IMR-90 (cell line): ENCODE measurements around the gene ULK1. TPM values are rescaled to one million over a fixed set of nuclear protein-coding genes. Genes with fewer than 3 reads are reported as not detected.

Experiments
- ATAC-seq: fragments of 200-7000 bp; cut with Tn5 transposase; 2 replicates; pipeline ENCODE4 v1.9.1; 2020; ENCODE audit warnings: low read depth, mild to moderate bottlenecking, moderate library complexity
- BruUV-seq: library from RNA; stranded (reverse); fragments of 400-500 nt; replicated peaks from 2 replicates; lab custom pipeline; 2021; lab: Mats Ljungman, UMichigan
- CTCF ChIA-PET: fragments of 300-600 bp; formaldehyde crosslinking; extraction: SDS; loops from one replicate; lab custom pipeline; 2021; ENCODE audit warnings: antibody characterized with exemption; lab: Yijun Ruan, JAX
- POLR2A ChIA-PET: fragments of 300-600 bp; sonication (Branson Sonifier 250); formaldehyde crosslinking; loops from one replicate; lab custom pipeline; 2022; ENCODE audit warnings: antibody characterized with exemption; ENCODE audit not compliant: unreplicated experiment; lab: Charles Lee
- DNase-seq: peaks from one replicate; pipeline ENCODE4 v3.0.0; 2013
- H2AFZ ChIP-seq: replicated peaks from 2 replicates; pipeline ENCODE3; 2013; ENCODE audit warnings: low read length, mild to moderate bottlenecking; ENCODE audit not compliant: poor library complexity
- H2AK5ac ChIP-seq: 2 replicates; pipeline ENCODE4 v1.6.1; 2013; ENCODE audit warnings: low read depth, low read length, inconsistent platforms
- H2AK9ac ChIP-seq: replicated peaks from 2 replicates; pipeline ENCODE3; 2013; ENCODE audit warnings: mild to moderate bottlenecking, low read depth, low read length, moderate library complexity; ENCODE audit not compliant: poor library complexity
- H2BK120ac ChIP-seq: 2 replicates; pipeline ENCODE4 v1.6.1; 2013; ENCODE audit warnings: low read depth, low read length, inconsistent platforms
- H2BK15ac ChIP-seq: 3 replicates; pipeline ENCODE4 v1.6.1; 2013; ENCODE audit warnings: low read depth, low read length, inconsistent platforms
- H2BK20ac ChIP-seq: 2 replicates; pipeline ENCODE4 v1.6.1; 2013; ENCODE audit warnings: low read depth, mild to moderate bottlenecking, inconsistent platforms, low read length, moderate library complexity
- H2BK5ac ChIP-seq: 2 replicates; pipeline ENCODE4 v1.6.1; 2013; ENCODE audit warnings: mild to moderate bottlenecking, low read depth, low read length, inconsistent platforms; ENCODE audit not compliant: poor library complexity, severe bottlenecking
- H3K14ac ChIP-seq: replicated peaks from 2 replicates; pipeline ENCODE4 v1.6.1; 2013; ENCODE audit warnings: low read depth, low read length, inconsistent platforms
- H3K18ac ChIP-seq: 2 replicates; pipeline ENCODE4 v1.6.1; 2013; ENCODE audit warnings: low read depth, low read length, control low read depth
- H3K23ac ChIP-seq: 2 replicates; pipeline ENCODE4 v1.6.1; 2013; ENCODE audit warnings: low read depth, low read length, inconsistent platforms
- H3K27ac ChIP-seq: 2 replicates; pipeline ENCODE4 v1.5.1; 2013; ENCODE audit warnings: mild to moderate bottlenecking, control low read depth, low read length; ENCODE audit not compliant: insufficient read depth
- H3K27me3 ChIP-seq: 2 replicates; pipeline ENCODE4 v1.6.1; 2013; ENCODE audit warnings: low read length; ENCODE audit not compliant: control insufficient read depth, insufficient read depth
- H3K36me3 ChIP-seq: 2 replicates; pipeline ENCODE4 v1.6.1; 2013; ENCODE audit warnings: low read length, mixed read lengths; ENCODE audit not compliant: control insufficient read depth, insufficient read depth
- H3K4ac ChIP-seq: 2 replicates; pipeline ENCODE4 v1.6.1; 2013; ENCODE audit warnings: low read depth, low read length, inconsistent platforms
- H3K4me1 ChIP-seq: 2 replicates; pipeline ENCODE4 v1.6.1; 2013; ENCODE audit warnings: low read length, mixed read lengths; ENCODE audit not compliant: control insufficient read depth, insufficient read depth
- H3K4me2 ChIP-seq: 2 replicates; pipeline ENCODE4 v1.6.1; 2013; ENCODE audit warnings: low read depth, mild to moderate bottlenecking, control low read depth, low read length, moderate library complexity
- H3K4me3 ChIP-seq: 2 replicates; pipeline ENCODE4 v1.5.1; 2013; ENCODE audit warnings: low read depth, mild to moderate bottlenecking, control low read depth, low read length, moderate library complexity; ENCODE audit not compliant: insufficient read depth
- H3K56ac ChIP-seq: 2 replicates; pipeline ENCODE4 v1.6.1; 2013; ENCODE audit warnings: low read length, inconsistent platforms; ENCODE audit not compliant: insufficient read depth; ENCODE audit errors: extremely low read depth
- H3K79me1 ChIP-seq, 2 experiments: 2 replicates each; pipeline ENCODE4 v1.6.1; 2013; ENCODE audit warnings: low read length in 2 of 2, inconsistent platforms in 1 of 2, low read depth in 1 of 2
- H3K9ac ChIP-seq: 2 replicates; pipeline ENCODE4 v1.6.1; 2013; ENCODE audit warnings: low read depth, low read length, control low read depth
- H3K9me1 ChIP-seq: 2 replicates; pipeline ENCODE4 v1.6.1; 2013; ENCODE audit warnings: low read length, inconsistent platforms; ENCODE audit not compliant: insufficient read depth
- H3K9me3 ChIP-seq: 2 replicates; pipeline ENCODE4 v1.6.1; 2013; ENCODE audit warnings: low read length; ENCODE audit not compliant: control insufficient read depth, insufficient read depth
- H4K20me1 ChIP-seq: 2 replicates; pipeline ENCODE4 v1.6.1; 2013; ENCODE audit warnings: low read length, inconsistent platforms; ENCODE audit not compliant: insufficient read depth
- H4K5ac ChIP-seq: 2 replicates; pipeline ENCODE4 v1.6.1; 2013; ENCODE audit warnings: mild to moderate bottlenecking, low read depth, low read length, control low read depth
- H4K8ac ChIP-seq, 2 experiments: 2 replicates each; pipeline ENCODE4 v1.6.1; 2013; ENCODE audit warnings: low read depth in 2 of 2, low read length in 2 of 2, control low read depth in 1 of 2, inconsistent platforms in 1 of 2
- H4K91ac ChIP-seq: 2 replicates; pipeline ENCODE4 v1.6.1; 2013; ENCODE audit warnings: low read depth, low read length, inconsistent platforms; ENCODE audit not compliant: insufficient read depth
- BHLHE40 ChIP-seq: fragments of 150-350 bp; IDR thresholded peaks from 2 replicates; pipeline ENCODE4 v1.6.1; 2016; ENCODE audit warnings: mild to moderate bottlenecking, low read depth, low read length
- CEBPB ChIP-seq: IDR thresholded peaks from 2 replicates; pipeline ENCODE4 v1.6.1; 2012; ENCODE audit warnings: low read depth, low read length, improper control_type of control experiment
- CHD1 ChIP-seq: IDR thresholded peaks from 2 replicates; pipeline ENCODE4 v1.6.1; 2012; ENCODE audit warnings: low read depth, low read length, improper control_type of control experiment
- CTCF ChIP-seq: conservative IDR thresholded peaks from 2 replicates; pipeline ENCODE4 v1.5.1; 2012; ENCODE audit warnings: mild to moderate bottlenecking, low read depth, low read length, improper control_type of control experiment
- MAZ ChIP-seq: IDR thresholded peaks from 2 replicates; pipeline ENCODE4 v1.6.1; 2012; ENCODE audit warnings: low read depth, mild to moderate bottlenecking, low read length, improper control_type of control experiment, moderate library complexity, borderline replicate concordance
- MXI1 ChIP-seq: IDR thresholded peaks from 2 replicates; pipeline ENCODE4 v1.6.1; 2012; ENCODE audit warnings: low read depth, mild to moderate bottlenecking, low read length, moderate library complexity, borderline replicate concordance
- RAD21 ChIP-seq: IDR thresholded peaks from 2 replicates; pipeline ENCODE4 v1.6.1; 2012; ENCODE audit warnings: low read length, improper control_type of control experiment
- RFX5 ChIP-seq: IDR thresholded peaks from 2 replicates; pipeline ENCODE4 v1.8.0; 2012; ENCODE audit warnings: low read depth, mild to moderate bottlenecking, low read length, moderate library complexity
- WGBS, 2 experiments: methylation state at CpG; one replicate each; pipeline versions ENCODE4 v1.1.5 to v1.1.7; 2013; ENCODE audit warnings: missing lambda C conversion rate in 2 of 2; ENCODE audit not compliant: insufficient read length in 1 of 2; ENCODE audit errors: extremely low coverage in 2 of 2; 5-methylcytosine and 5-hydroxymethylcytosine counted together
- dilution Hi-C: fragments of 300-500 bp; cut with HindIII; formaldehyde crosslinking; loops from one replicate; pipeline ENCODE4 v1.14.3; 2018; ENCODE audit warnings: low sequenced_read_pairs; ENCODE audit not compliant: unreplicated experiment
- in situ Hi-C: fragments of 300-500 bp; cut with MboI; formaldehyde crosslinking; loops from 3 replicates; pipeline ENCODE4 v1.14.3; 2019; ENCODE audit warnings: low sequenced_read_pairs, inconsistent platforms, mixed read lengths
- intact Hi-C: fragments of 100-400 bp; cut with micrococcal nuclease; formaldehyde crosslinking; loops from 2 replicates; pipeline ENCODE4 v1.10.0; 2022
- polyA plus RNA-seq, 3 experiments: library from polyadenylated mRNA; depleted of rRNA; stranded (reverse); fragments of >200 nt; gene quantifications; 2 replicates each; pipeline ENCODE4 v1.2.3, GENCODE V29; 2012; ENCODE audit warnings: low replicate concordance in 1 of 3
- total RNA-seq: library from RNA; depleted of rRNA; stranded (reverse); fragments of >200 nt; gene quantifications from 2 replicates; pipeline ENCODE4 v1.2.3, GENCODE V29; 2012

ULK1 gene
- total and polyA plus RNA-seq, 2 of the 4 experiments (the other 2 are of a cell fraction) = 1.8 to 19.2 TPM

DNA sequence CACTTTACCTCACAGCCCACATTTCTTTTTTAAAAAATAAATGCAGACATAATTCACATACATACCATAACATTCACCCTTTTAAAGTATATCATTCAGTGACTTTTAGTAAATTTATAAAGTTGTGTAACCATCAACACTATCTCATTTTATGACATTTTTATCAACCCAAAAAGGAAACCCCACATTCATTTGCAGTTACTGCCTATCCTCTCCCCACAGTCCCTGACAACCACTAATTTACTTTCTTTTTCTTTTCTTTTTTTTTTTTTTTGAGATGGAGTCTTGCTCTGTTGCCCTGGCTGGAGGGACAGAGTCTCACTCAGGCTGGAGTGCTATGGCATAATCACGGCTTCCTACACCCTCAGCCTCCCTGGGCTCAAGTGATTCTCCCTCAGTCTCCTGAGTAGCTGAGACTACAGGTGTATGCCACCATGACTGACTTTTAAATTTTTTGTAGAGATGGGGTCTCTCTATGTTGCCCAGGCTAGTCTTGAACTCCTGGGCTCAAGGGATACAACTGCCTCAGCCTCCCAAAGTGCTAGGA is 53.8 kb downstream of the ULK1 start:
- Histone ChIP-seq H3K27ac (no peak overlapping the region), H3K36me3 (peaks cover 10% of the 10 kb centered on the region), H3K4me1 (peaks cover 2% of the 10 kb centered on the region), H2AK9ac (no peak overlapping the region), H3K9me1 (peaks cover 4% of the 10 kb centered on the region; the same call in 1 of the 2 replicates), H3K14ac (no peak overlapping the region), H2BK120ac (no peak overlapping the region), H3K18ac (no peak overlapping the region), H3K79me1 (peaks cover 15 to 19% of the 10 kb centered on the region in 2 experiments; a peak in 3 of 4 replicates), H3K9me3 (no peaks in the 10 kb centered on the region), H2BK20ac (no peak overlapping the region), H3K23ac (no peak overlapping the region), H4K5ac (no peak overlapping the region), H2BK15ac (no peak overlapping the region), H3K56ac (no peak overlapping the region), H4K20me1 (peaks cover 22% of the 10 kb centered on the region), H2BK5ac (no peak overlapping the region), H4K91ac (no peak overlapping the region), H4K8ac (no peak overlapping the region), H2AK5ac (no peak overlapping the region), H3K4ac (no peak overlapping the region), H3K4me2 (no peak overlapping the region), H3K9ac (no peak overlapping the region), H2AFZ (no peak overlapping the region), H3K27me3 (no peaks in the 10 kb centered on the region), H3K4me3 (no peak overlapping the region)
- in situ Hi-C loops (no loop called here), dilution Hi-C loops (no loop called here), intact Hi-C loops (no loop called here)
- ATAC-seq (no peak), DNase-seq (no peak)
- CTCF ChIA-PET = no interaction called here
- WGBS, 2 experiments = no CpG with 5 or more reads among the region's 1 CpG
- BruUV-seq = no TSS peak
- POLR2A ChIA-PET = no interaction called here
- no peak for TF ChIP-seq CHD1
- TF ChIP-seq RAD21 = no peak
- no peak for TF ChIP-seq MXI1
- TF ChIP-seq CTCF = no peak
- no peak for TF ChIP-seq BHLHE40
- no peak for TF ChIP-seq RFX5
- no peak for TF ChIP-seq CEBPB
- TF ChIP-seq MAZ = no peak
